HG02623 (cell line): ENCODE results near the gene HIC1.

Experiments
- ATAC-seq: cut with Tn5 transposase; IDR thresholded peaks from one replicate; pipeline ENCODE4 v1.9.1; 2021; ENCODE audit warnings: moderate library complexity; ENCODE audit not compliant: unreplicated experiment

The HIC1 gene

GRCh38 chr17:2101448-2102257 is 46.8 kb downstream of the HIC1 start:
- ATAC-seq: no peak

- ATAC-seq: no peak
Observed at GRCh38 chr17:2102931-2103809, 48.3 kb downstream of the HIC1 start.

GRCh38 chr17:2105663-2106062 is 50.8 kb downstream of the HIC1 start:
- no peak for ATAC-seq

- ATAC-seq: no peak
Observed at GRCh38 chr17:2106308-2106955, 51.5 kb downstream of the HIC1 start.

- ATAC-seq: no peak
Observed at GRCh38 chr17:2107050-2107449, 52.1 kb downstream of the HIC1 start.

GRCh38 chr17:2107506-2107905 is 52.6 kb downstream of the HIC1 start:
- ATAC-seq: no peak

- no peak for ATAC-seq
Observed at GRCh38 chr17:2108170-2108569, 53.3 kb downstream of the HIC1 start.

GRCh38 chr17:2110436-2110835 is 55.5 kb downstream of the HIC1 start:
- ATAC-seq: no peak

- no peak for ATAC-seq
Observed at GRCh38 chr17:2111691-2112090, 56.8 kb downstream of the HIC1 start.
